D341Med (cell line): ENCODE data around the gene PRPF8.
A peak's percentile ranks its signal among the peaks of the same experiment; 100 is the strongest.
"Not testable (repeated sequence)": the region's sequence is repeated elsewhere in the genome, so short reads cannot be mapped to it uniquely, and the experiment has no call there.

Experiments used
- DNase-seq: peaks from one replicate; pipeline ENCODE4 v3.0.0; 2012; ENCODE audit warnings: low spot score

PRPF8 gene

DNA sequence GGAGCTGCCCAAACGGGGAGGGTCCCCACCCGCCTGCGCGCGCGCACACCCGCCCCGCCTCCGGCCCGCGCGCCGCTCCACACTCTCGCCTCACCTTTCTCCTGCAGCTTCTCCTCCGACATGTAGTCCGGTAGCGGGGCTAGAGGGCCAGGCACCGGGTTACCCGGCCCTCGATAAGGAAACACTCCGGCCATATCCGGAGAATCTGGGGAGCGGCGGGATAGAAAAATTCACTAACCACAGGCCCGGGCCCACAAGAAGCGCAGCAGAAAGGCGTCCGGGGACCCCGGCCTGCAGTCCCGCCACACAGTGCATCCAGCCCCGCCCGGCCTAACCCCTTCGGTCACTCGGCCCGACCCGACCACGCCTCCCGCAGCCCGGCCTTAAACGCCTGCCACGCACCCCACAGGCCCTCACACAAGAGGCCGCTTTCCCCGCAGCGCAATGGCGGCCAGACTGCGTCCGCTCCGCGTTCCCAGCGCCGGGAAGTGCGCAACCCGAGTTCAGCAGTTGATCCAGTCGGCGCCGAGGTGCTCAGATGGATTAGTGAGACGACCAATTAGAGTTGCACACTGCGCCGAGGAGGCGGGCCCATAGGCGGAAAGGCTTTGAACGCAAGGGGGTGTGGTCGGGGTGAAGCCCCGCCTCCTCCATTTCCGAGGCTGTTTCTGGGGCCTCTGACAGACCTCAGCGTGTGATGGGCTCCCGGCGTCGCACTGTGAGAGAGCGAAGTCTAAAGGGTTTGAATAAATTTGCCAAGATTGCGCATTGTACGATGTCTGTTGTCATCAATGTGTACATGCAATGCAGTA is at the start of gene PRPF8:
Gene PRPF8, minus strand, starts transcription at position 490 of the 812 bp plus-strand sequence. Its CDS starts 296 bp downstream, at position 194.
- DNase-seq: peak; percentile 93

DNA sequence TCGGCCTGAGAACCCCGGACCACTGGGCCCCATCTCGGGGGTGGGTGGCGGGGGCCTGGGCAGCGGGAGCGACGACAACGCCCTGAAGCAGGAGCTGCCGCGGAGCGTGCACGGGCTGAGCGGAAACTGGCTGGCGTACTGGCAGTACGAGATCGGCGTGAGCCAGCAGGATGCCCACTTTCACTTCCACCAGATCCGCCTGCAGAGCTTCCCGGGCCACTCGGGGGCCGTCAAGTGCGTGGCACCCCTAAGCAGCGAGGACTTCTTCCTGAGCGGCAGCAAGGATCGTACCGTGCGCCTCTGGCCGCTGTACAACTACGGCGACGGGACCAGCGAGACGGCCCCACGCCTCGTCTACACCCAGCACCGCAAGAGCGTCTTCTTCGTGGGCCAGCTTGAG is 49.1 kb upstream of the PRPF8 start:
- DNase-seq: no peak

DNA sequence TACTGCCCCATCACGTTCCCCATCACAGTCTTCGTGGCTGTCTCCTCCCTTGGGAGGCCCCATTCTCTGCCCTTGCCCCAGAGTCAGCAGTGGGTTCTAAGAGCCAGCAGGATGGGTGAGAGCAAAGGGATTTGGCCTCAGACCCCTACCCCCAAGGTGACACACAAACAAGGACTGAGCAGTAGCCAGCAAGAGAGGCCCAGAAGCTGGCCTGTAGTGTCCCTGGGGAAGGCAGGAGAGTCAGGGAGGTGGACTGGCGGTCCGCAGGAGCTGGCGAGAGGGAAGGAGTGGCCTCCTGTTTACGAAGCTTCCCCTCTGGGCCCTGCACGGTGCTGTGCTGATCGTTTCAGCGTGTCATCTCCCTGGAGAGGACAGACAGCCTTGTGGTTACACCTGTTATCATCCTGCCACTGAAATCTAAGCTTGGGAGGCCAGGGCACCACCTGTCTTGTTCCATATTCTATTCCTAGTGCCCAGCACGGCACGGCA is 48.2 kb upstream of the PRPF8 start:
- DNase-seq: no peak

DNA sequence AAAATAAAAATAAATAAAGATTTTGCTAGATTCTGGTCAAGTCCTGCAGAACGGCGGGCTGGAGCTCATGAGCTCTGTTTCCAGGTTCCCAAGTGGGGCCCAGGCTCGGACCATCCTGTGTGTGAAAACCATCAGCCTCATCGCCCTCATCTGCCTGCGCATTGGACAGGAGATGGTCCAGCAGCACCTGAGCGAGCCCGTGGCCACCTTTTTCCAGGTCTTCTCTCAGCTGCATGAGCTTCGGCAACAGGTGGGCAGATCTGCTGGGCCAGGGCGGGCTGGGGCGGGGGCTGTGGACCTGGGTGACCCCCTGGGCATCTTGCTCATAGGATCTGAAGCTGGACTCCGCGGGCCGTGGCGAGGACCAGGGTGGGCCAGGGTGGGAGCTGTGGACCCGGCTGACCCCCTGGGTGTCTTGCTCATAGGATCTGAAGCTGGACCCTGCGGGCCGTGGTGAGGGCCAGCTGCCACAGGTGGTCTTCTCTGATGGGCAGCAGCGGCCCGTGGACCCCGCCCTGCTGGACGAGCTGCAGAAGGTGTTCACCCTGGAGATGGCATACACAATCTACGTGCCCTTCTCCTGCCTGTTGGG is 47.7 kb upstream of the PRPF8 start:
- DNase-seq: no peak

DNA sequence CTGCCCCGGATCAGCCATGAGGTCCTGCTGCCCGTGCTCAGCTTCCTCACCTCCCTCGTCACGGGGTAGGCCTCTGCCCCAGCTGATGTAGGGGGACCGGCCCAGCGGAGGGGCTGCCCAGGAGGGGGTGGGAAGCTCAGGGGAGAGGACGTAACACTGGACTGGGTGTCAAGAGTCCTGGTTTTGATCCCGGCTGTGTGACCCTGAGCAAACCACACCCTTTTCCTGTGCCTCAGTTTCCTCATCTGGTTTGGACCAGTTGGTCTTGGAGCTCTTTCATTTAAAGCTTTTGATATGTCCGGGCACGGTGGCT is 46.5 kb upstream of the PRPF8 start:
- no peak for DNase-seq

DNA sequence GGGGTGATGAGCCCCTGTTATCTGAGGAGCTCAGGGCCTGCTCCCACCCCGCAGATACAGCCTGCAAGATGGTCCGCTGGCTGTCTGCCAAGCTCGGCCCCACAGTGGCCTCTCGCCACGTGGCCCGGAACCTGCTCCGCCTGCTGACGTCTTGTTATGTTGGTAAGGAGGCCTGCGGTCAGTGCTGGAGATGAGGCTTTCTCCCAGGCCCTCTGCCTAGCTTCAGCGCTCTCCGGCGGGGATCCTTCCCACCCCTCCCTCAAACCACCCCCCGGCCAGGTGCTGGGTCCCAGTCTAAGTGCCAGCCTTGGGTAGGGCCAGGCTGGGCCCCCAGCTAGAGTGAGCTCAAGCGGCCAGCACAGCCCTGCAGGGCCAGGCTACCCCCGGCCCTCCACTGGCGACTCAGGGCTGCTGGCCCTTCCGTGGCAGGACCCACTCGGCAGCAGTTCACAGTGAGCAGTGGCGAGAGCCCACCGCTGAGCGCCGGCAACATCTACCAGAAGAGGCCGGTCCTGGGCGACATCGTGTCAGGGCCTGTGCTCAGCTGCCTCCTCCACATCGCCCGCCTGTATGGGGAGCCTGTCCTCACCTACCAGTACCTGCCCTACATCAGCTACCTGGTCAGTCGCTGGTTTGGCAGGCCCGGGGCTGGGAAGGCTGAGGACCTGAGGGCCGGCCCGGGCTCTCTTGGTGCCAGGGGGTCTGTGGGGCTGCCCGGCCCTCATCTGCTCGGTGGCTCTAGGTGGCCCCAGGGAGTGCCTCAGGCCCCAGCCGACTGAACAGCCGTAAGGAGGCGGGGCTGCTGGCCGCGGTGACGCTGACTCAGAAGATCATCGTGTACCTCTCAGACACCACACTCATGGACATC is 45.9 kb upstream of the PRPF8 start:
- DNase-seq: no peak

DNA sequence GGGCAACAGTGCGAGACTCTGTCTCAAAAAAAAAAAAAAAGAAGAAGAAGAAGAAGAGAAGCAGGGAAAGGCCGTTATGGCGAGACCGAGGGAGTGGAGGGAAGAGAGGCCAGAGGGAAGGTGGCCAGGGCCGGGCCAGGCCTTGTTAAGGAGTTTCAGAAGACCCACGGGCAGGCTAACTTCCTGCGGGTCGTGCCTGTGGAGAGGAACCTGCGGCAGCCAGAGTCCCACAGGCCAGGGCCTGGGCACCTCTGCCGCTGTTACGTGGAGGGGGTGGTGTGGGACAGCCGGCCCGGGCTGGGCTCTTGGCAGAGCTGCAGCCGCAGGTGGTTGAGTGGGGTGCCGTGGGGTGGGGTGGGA is 45.3 kb upstream of the PRPF8 start:
- DNase-seq: no peak

DNA sequence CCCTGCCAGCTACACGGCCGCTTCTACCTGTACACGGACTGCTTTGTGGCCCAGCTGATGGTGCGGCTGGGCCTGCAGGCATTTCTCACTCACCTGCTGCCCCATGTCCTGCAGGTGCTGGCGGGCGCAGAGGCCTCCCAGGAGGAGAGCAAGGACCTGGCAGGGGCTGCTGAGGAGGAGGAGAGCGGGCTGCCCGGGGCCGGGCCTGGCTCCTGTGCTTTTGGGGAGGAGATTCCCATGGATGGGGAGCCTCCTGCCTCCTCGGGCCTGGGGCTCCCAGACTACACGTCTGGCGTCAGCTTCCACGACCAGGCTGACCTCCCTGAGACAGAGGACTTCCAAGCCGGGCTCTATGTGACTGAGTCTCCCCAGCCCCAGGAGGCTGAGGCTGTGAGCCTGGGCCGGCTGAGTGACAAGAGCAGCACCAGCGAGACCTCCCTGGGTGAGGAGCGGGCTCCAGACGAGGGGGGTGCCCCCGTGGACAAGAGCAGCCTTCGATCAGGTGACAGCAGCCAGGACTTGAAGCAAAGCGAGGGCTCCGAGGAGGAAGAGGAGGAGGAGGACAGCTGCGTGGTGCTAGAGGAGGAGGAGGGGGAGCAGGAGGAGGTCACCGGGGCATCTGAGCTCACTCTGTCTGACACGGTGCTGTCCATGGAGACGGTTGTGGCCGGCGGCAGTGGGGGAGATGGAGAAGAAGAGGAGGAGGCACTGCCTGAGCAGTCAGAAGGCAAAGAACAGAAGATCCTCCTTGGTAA is 43.4 kb upstream of the PRPF8 start:
- no peak for DNase-seq

DNA sequence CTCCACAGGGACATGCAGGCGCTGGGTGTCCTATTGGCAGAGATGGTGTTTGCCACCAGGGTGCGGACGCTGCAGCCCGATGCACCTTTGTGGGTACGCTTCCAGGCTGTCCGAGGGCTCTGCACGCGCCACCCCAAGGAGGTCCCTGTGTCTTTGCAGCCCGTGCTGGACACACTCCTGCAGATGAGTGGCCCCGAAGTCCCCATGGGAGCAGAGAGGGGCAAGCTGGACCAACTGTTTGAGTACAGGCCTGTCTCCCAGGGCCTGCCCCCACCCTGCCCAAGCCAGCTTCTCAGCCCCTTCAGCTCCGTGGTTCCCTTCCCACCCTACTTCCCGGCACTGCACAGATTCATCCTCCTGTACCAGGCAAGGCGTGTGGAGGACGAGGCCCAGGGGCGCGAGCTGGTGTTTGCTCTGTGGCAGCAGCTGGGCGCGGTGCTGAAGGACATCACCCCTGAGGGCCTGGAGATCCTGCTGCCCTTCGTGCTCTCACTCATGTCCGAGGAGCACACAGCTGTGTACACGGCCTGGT is 42.7 kb upstream of the PRPF8 start:
- DNase-seq: no peak

DNA sequence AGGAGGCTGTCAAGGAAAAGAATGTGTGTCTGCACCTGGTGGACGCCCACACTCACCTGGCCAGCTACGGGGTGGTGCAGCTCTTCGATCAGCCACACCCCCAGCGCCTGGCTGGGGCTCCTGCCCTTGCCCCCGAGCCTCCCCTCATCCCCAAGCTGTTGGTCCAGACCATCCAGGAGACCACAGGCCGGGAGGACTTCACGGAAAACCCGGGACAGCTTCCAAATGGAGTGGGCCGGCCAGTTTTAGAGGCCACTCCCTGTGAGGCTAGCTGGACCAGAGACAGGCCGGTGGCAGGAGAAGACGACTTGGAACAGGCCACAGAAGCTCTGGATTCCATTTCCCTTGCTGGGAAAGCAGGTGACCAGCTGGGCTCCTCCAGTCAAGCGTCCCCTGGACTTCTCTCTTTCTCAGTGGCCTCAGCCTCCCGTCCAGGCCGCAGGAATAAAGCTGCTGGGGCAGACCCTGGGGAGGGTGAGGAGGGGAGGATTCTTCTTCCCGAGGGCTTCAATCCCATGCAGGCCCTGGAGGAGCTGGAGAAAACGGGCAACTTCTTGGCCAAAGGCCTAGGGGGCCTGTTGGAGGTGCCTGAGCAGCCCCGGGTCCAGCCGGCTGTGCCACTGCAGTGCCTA is 42.1 kb upstream of the PRPF8 start:
- no peak for DNase-seq

DNA sequence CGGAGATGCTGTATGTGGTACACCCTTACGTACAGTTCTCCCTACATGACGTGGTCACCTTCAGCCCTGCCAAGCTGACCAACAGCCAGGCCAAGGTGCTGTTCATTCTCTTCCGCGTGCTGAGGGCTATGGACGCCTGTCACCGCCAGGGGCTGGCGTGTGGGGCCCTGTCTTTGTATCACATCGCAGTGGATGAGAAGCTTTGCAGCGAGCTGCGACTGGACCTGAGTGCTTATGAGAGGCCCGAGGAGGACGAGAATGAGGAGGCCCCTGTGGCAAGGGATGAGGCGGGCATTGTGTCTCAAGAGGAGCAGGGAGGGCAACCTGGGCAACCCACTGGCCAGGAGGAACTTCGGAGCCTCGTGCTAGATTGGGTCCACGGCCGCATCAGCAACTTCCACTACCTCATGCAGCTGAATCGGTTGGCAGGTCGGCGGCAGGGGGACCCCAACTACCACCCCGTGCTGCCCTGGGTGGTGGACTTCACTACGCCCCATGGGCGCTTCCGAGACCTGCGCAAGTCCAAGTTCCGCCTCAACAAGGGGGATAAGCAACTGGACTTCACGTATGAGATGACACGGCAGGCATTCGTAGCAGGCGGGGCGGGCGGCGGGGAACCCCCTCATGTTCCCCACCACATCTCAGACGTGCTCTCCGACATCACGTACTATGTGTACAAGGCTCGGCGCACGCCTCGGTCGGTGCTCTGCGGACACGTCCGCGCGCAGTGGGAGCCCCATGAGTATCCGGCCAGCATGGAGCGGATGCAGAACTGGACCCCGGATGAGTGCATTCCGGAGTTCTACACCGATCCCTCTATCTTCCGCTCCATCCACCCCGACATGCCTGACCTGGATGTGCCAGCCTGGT is 41.2 kb upstream of the PRPF8 start:
- DNase-seq: no peak

DNA sequence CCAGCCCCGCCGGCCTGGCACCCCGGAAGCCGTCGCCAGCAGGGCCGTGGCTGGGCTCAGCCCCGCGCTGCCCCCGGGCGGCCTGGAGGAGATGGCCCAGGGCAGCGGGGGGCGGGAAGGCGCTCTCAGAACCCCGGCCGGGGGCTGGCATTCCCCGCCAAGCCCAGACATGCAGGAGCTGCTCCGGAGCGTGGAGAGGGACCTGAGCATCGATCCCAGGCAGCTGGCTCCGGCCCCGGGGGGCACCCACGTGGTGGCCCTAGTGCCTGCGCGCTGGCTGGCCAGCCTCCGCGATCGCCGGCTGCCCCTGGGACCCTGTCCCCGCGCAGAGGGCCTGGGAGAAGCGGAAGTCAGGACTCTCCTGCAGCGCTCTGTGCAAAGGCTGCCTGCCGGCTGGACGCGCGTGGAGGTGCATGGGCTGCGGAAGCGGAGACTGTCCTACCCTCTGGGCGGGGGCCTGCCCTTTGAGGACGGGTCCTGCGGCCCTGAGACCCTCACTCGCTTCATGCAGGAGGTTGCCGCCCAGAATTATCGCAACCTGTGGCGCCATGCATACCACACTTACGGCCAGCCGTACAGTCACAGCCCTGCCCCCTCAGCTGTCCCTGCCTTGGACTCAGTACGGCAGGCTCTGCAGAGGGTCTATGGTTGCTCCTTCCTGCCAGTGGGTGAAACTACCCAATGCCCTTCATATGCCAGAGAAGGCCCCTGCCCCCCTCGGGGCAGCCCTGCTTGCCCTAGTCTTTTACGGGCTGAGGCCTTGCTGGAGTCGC is 40.4 kb upstream of the PRPF8 start:
- DNase-seq: no peak

DNA sequence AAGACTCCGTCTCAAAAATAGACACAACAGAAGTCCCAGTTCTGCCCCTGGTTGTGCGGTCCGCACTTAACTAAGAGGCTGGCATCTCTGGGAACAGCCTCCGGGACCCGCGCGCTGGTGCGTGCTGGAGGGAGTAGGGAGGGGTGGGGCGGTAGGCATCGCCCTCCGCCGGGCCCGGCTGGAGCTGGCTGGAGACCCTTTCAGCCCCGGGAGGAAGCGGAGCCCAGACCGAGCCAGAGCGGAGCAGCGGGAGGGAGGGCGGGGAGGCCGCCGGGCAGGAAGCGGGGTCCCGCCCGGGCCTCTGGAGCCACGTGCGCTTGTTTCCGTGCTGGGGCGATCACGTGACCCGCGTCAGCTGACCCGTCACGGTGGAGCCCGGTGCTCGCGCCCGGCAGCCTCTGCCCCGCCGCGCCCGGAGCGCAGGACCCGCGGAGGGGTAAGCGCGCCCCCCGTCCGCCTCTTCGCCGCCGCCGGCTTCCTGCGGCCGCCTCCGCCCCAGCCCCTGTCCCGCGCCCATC is 39.7 kb upstream of the PRPF8 start, which contains the start of gene WDR81:
Gene WDR81, plus strand, starts transcription at position 354 of the 518 bp plus-strand sequence. CDS start 256 bp downstream, outside the sequence.
- DNase-seq: peak; percentile 90

DNA sequence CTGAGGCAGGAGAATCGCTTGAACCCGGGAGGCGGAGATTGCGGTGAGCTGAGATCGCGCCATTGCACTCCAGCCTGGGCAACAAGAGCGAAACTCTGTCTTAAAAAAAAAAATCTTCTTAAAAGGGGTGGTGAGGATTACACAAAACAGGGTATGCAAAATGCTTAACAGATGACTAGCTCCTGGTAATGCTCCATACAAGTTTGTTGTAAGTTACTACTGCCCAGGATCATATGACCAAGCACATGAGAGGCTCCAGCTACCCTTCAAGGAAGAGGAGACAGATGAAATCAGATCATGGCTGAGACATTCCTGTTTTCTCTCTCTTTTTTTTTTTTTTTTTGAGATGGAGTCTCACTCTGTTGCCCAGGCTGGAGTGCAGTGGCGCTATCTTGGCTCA is 37.4 kb upstream of the PRPF8 start:
- not testable (repeated sequence) for DNase-seq

DNA sequence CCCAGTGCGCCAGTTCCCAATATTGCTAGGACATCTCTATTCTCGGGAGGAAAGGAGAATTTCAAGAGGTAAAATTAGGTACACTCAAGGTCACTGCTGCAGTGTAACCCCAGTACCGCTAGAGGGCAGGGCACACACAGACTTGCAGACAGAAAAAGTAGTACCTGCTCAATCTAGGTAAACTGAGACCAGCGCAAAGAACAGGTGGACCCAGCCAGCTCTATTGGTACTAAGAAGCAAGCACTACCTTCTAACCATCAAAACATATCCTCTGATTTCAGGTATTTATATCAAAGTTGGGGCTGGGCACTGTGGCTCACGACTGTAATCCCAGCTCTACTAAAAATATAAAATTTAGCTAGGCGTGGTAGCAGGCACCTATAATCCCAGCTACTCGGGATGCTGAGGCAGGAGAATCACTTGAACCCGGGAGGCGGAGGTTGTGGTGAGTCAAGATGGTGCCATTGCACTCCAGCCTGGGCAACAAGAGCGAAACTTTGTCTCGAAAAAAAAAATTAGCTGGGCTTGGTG is 36.3 kb upstream of the PRPF8 start:
- DNase-seq: no peak

DNA sequence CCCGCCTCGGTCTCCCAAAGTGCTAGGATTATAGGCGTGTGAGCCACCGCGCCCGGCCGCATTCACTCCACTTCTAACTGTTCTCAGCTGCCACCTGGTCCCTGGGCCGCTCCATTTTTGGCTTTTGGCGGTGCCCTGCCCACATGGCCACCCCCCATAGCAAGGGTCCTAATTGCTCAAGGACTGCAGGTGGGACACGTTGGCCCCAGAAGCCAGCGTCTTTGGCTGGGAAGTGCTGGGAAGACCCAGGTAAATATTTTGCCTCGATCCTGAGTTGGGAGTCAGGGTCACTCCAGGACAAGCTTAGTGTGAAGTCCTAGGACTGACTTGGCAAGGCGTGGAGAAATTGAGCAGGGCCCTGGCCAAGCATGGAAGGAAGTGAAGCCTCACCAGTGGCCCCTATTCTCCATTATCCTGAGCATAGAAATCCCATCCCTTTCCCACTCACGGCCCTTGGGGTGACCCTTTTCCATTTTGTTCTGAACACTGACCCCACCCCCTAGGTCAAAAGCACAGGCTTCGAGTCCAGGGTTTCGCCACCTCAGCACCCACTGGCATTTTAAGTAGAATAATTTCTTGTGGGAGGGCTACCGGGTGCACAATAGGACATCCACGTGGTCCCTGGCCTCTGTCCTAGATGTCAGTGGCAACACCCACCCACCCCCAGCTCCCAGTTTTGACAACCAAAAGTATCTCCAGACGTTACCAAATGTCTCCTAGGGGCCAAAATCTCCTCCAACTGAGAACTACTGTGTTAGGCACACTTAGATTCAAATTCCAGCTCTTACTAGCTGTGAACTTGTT is 33.9 kb upstream of the PRPF8 start:
- DNase-seq: no peak

DNA sequence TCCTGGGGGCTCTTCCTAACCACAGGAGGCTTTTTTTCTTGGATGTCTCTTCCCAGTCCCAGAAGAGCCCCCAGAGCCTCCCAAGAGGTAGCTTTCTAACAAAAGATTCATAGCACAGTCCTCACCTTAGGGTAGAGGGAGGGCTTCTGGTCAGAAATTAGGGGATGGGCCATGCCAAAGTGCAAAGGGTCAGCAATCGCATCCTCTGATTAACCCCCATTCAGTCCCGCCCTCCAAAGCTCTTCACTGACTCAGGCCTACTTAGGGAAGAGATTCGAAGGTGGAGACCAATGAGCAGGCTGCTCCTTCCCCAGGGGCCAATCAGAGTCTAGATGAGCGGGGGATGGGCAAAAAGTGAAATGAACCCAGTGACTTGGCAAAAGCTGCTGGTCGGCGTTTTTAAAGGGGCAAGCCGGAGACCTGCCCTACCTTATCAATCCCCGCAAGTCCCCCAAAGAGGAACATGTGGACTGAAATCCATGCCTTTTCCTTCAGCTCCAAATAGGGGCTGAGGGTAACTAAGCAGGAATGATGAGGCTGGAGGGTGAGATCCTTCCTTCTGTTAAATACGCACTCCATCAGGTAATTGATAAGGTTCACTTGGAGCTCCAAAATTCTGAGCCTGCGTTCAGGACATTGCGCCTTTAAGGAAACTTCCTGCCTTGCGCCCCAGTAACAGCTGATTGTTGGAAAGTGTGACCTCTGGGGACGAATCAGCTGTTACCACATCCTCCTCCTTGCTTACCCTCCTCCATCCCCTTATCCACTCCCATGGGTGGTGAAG is 32.4 kb upstream of the PRPF8 start:
- peak; percentile 77 for DNase-seq
